ENCODE measurements around the gene GABPB1.
A peak's percentile ranks its signal among the peaks of the same experiment; 100 is the strongest.

GABPB1 gene

DNA sequence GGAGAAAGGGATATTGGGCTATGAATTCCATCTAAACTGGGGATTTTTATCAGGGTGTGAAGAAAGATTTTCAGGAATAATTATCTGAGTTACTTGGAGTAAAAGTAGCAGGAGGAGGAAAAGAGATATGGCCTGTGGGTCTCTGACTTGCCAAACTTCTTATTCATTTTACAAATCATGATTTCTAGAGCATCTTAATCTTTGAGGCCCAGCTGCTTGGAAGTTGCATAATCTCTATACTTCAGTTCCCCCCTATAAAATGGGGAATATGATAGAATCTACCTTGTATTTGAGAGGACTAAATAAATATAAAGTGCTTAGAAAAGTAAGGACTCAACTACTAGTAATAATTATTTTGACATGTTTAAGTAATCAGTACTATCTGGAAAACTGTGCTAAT lies 11.0 kb upstream of the GABPB1 start:
- H4K20me1 ChIP-seq = peaks cover 19% of the 10 kb centered on the region; the same call in 1 of the 2 replicates
- no peaks in the 10 kb centered on the region for H3K9me3 ChIP-seq
- H3K27me3 ChIP-seq = no peaks in the 10 kb centered on the region
- H3K27ac ChIP-seq = no peak overlapping the region
- TF ChIP-seq Cebpa-rat (IDR thresholded peaks at IDR 0.05) = no peak
- H3K36me3 ChIP-seq = peaks cover 50% of the 10 kb centered on the region
- no peak overlapping the region for H3K9ac ChIP-seq
- H3K4me1 ChIP-seq = no peaks in the 10 kb centered on the region
- no peak overlapping the region for H3K4me3 ChIP-seq
- H3K4me2 ChIP-seq = no peak overlapping the region

DNA sequence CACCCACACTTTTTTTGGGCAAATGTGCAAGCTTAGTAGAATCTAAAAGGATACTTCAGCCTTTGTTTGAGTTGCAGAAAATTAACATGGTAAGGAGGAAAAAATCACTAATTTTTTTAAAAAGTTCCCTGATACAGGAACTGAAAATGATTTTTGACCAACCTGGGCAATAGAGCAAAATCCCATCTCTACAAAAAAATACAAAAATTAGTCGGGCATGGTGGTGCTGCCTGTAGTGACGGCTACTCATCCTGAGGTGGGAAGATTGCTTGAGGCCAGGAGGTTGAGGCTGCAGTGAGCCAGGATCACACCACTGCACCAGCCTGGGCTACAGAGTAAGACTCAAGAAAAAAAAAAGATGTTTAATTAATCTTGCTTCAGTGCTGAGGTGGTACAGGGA lies 10.6 kb upstream of the GABPB1 start:
- Histone ChIP-seq H4K20me1 (peaks cover 19% of the 10 kb centered on the region; the same call in 1 of the 2 replicates), H3K27me3 (no peaks in the 10 kb centered on the region), H3K4me2 (no peak overlapping the region), H3K36me3 (peaks cover 51% of the 10 kb centered on the region), H3K27ac (no peak overlapping the region), H3K4me3 (no peak overlapping the region), H3K4me1 (no peaks in the 10 kb centered on the region), H3K9me3 (no peaks in the 10 kb centered on the region), H3K9ac (no peak overlapping the region)
- no peak for TF ChIP-seq Cebpa-rat (IDR thresholded peaks at IDR 0.05)

DNA sequence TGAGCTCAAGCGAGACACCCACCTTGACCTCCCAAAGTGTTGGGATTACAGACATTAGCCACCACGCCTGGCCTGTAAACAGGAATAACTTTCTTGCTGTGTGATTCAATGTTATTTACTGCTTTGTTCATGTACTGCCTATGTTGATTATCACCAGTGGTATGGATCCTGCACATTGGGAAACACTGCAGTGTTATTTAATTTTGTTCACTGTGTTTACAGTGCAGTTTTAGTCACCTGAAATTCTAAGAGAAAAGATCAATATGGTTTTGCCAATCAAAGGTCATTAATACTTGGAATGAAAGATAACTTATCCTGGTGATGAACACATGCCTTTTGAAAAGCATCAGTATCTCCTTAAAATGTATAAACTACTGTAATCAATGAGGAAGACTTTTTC lies 8.6 kb upstream of the GABPB1 start:
- Histone ChIP-seq H3K4me1 (peaks cover 3% of the 10 kb centered on the region; the same call in 1 of the 2 replicates), H3K9ac (no peak overlapping the region), H3K9me3 (no peaks in the 10 kb centered on the region), H3K4me3 (no peak overlapping the region), H3K36me3 (peaks cover 65% of the 10 kb centered on the region), H3K27me3 (no peaks in the 10 kb centered on the region), H4K20me1 (peaks cover 19% of the 10 kb centered on the region; the same call in 1 of the 2 replicates), H3K27ac (no peak overlapping the region), H3K4me2 (no peak overlapping the region)
- no peak for TF ChIP-seq Cebpa-rat (IDR thresholded peaks at IDR 0.05)

DNA sequence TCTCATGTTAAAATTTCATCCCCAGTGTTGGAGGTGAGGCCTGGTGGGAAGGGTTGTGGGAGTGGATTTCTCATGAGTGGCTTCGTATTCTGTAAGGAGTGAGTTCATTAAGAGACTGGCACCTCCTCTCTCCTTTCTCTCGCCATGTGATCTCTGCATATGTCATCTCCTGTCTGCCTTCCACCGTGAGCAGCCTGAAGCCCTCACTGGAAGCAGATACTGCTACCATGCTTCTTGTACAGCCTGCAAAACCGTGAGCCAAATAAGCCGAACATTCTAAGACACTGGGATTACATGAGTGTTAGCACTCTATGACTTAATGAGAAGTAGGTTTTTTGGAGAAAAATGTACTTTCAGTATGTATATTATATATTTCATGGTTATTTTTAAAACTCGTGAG lies 6.8 kb upstream of the GABPB1 start:
- Histone ChIP-seq H3K4me3 (no peak overlapping the region), H3K36me3 (peaks cover 69% of the 10 kb centered on the region), H3K4me1 (peaks cover 22% of the 10 kb centered on the region), H4K20me1 (peaks cover 19% of the 10 kb centered on the region; the same call in 1 of the 2 replicates), H3K9me3 (no peaks in the 10 kb centered on the region), H3K27ac (no peak overlapping the region), H3K4me2 (no peak overlapping the region), H3K27me3 (no peaks in the 10 kb centered on the region), H3K9ac (no peak overlapping the region)
- no peak for TF ChIP-seq Cebpa-rat (IDR thresholded peaks at IDR 0.05)

DNA sequence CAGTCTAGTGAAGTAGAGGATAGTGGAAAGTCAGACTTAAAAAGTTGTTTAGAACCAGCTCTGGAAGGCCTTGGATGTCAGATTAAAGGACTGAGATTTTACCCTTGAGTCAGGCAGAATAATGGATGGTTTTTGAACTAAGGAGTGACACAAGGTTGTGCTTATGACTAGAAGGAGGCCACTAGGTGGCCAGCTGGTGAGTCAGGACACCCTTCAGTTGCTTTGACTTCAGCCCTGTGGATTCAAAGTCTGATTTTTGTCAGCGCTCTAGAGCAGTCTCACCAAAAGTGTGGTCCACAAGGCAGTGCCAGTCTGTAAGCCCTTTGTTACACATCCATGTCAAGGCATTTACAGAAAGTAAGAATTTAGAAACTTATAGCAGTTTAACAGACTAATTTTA lies 3.8 kb upstream of the GABPB1 start:
- no peak for TF ChIP-seq Cebpa-rat (IDR thresholded peaks at IDR 0.05)
- Histone ChIP-seq H3K27ac (no peak overlapping the region), H3K4me1 (peaks cover 25% of the 10 kb centered on the region), H3K4me2 (0 out of 2 replicates have a peak overlapping the region, but pooled peaks have one; percentile 2), H3K36me3 (peaks cover 63% of the 10 kb centered on the region), H3K9ac (no peak overlapping the region), H4K20me1 (peaks cover 16% of the 10 kb centered on the region; the same call in 1 of the 2 replicates), H3K27me3 (no peaks in the 10 kb centered on the region), H3K9me3 (no peaks in the 10 kb centered on the region), H3K4me3 (no peak overlapping the region)

DNA sequence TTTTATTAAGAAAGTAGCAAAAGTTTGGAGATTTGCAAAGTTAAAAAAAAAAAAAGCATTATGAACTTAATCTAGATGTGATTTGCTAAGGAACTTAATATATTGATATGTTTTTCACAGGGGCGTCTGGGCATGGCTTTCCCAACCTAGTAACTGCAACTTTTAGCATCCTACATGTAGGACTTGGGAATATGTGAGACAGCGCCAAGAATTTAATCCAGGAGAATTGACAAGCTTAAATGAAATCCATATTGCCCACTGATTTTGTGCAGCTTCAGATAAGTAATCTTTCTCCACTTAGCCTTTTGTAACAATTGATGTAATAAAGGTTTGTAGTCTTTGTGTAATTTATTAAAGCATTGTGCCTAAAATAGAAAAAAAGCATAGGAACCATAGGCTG lies 982 bp upstream of the GABPB1 start:
- peaks cover 36% of the 10 kb centered on the region for H3K36me3 ChIP-seq

DNA sequence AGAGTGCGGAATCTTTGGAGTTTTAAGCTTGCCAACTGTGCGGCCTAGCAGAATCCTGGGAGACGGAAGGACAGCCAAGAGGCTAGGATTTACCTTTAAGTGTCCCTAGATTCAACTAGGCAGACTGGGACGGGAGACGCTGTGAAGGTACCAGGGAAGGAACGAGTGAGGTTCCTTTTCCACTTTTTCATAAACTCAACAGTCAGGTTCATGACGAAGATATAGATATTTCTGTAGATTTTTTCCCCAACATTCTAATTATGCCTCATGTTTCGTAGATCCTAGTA lies 564 bp upstream of the GABPB1 start:
- peaks cover 43% of the 10 kb centered on the region for H3K4me1 ChIP-seq
- TF ChIP-seq Cebpa-rat (IDR thresholded peaks at IDR 0.05) = no peak
- H3K27me3 ChIP-seq = no peaks in the 10 kb centered on the region
- peaks cover 28% of the 10 kb centered on the region for H4K20me1 ChIP-seq
- peak overlapping the region; percentile 88 for H3K4me2 ChIP-seq
- peak overlapping the region; percentile 98 for H3K9ac ChIP-seq
- H3K27ac ChIP-seq = peak overlapping the region; percentile 100
- H3K4me3 ChIP-seq = peak overlapping the region; percentile 77
- H3K36me3 ChIP-seq = peaks cover 32% of the 10 kb centered on the region
- H3K9me3 ChIP-seq = no peaks in the 10 kb centered on the region

More for the DNA sequence above, 982 bp upstream of the GABPB1 start:
- H3K9me3 ChIP-seq = no peaks in the 10 kb centered on the region
- no peak for TF ChIP-seq Cebpa-rat (IDR thresholded peaks at IDR 0.05)
- H3K9ac ChIP-seq = peak overlapping the region; percentile 98
- H3K27ac ChIP-seq = peak overlapping the region; percentile 100
- H3K4me1 ChIP-seq = peaks cover 39% of the 10 kb centered on the region
- H3K4me3 ChIP-seq = peak overlapping the region; percentile 77
- H4K20me1 ChIP-seq = peaks cover 24% of the 10 kb centered on the region
- H3K27me3 ChIP-seq = no peaks in the 10 kb centered on the region
- peak overlapping the region; percentile 88 for H3K4me2 ChIP-seq

DNA sequence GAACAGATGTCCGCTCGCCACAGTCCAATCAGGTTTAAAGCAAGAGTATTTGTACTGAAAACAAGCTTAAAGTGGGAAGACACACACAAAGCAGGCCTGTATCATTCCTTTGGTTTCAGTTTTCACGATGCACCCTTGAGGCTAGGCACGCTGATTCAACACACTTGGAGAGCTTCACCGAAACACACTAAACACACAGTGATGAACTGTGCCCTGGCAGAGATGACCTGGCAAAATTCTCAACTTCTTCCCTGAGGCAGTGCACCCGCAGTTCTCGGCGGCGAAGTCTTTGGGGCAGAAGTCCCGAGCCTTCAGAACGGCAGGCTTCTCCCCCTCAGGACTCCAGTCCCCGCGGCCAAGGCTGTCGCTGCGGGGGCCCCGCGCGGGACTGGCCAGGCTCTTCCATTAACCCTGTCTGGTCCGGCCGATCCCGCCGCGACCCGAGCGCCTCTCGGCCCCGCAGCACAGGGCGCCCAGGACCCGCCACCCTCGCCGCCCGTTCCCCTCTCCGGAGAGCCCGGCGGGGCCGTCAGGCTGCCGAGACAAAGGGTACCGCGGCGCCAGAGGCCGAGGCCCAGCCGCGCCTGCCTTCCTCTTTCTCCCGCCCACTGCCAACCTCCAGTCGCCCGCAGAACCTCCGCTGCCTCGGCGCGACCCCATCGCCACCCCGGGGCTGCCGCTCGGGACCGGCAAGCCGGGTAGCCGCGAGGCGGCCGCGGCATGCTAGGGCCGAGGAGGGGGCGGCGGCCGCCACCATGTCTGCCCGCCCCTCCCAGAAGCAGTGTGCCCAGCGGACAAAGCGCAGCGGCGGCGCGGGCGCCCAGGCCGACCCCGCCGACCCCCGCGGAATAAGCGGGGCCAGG lies 792 bp downstream of the GABPB1 start:
- no peak for TF ChIP-seq Cebpa-rat (IDR thresholded peaks at IDR 0.05)
- Histone ChIP-seq H3K27ac (peak overlapping the region; percentile 100), H3K36me3 (peaks cover 18% of the 10 kb centered on the region), H3K9ac (peak overlapping the region; percentile 98), H3K4me2 (peak overlapping the region; percentile 88), H3K9me3 (no peaks in the 10 kb centered on the region), H4K20me1 (peaks cover 42% of the 10 kb centered on the region), H3K4me1 (peaks cover 57% of the 10 kb centered on the region), H3K27me3 (no peaks in the 10 kb centered on the region), H3K4me3 (peak overlapping the region; percentile 77)

DNA sequence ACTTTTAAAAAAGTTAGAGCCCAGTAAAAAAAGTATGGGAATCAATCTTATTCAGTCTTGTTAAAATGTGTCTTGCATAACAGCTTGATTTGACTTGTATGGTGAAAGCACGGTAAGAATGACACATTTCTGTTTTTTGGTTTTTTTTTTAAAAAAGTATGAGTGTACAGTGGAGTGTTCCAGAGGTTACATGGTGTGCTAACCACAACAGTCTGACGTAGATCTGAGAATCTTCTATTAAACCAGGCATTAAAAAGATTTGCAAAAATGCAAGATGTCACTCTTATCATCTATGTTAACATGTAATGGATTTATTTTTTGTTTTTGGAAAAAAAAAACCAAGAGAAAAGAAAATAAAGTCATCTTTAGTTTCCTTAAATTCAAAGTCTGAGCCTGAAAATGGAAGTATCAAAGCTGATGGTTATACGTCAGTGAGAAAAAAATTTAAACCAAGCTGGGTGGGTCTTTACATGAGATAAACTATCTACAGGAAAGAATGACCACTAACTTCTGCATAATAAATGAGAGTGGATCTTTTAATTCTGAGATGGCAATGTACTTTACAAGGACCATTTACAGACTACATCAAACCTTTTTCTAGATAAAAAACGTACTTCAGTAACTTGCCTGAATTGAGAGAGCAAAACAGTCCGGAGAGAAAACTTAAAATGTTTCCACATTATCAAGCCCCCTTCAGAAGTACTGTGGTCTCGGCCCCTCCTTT lies 1.6 kb downstream of the GABPB1 start:
- Histone ChIP-seq H3K4me3 (peak overlapping the region; percentile 77), H3K9me3 (no peaks in the 10 kb centered on the region), H3K9ac (peak overlapping the region; percentile 98), H3K4me1 (peaks cover 56% of the 10 kb centered on the region), H3K4me2 (peak overlapping the region; percentile 88), H3K36me3 (peaks cover 12% of the 10 kb centered on the region), H3K27ac (peak overlapping the region; percentile 100), H3K27me3 (no peaks in the 10 kb centered on the region), H4K20me1 (peaks cover 50% of the 10 kb centered on the region)
- no peak for TF ChIP-seq Cebpa-rat (IDR thresholded peaks at IDR 0.05)

DNA sequence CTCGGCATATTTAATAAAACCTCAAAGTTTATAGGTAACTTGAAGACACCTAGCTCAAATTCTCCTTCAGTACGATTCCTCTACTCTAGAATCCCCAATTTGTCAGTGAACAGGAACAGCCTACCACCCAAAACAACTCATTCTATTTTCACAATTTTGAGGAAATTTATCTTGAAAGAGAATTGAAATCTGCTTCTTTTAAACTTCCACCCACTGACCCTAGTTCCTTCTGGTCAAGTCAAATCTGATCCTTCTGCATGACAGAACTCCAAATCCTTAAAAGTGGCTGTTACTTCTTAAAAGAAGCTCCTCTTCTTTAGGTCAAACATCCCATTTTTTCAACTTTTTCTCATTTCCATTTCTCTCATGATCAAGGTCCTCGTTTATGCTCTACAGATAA lies 4.4 kb downstream of the GABPB1 start:
- H3K36me3 ChIP-seq = peaks cover 21% of the 10 kb centered on the region
- H3K27me3 ChIP-seq = no peaks in the 10 kb centered on the region
- H3K9ac ChIP-seq = peak overlapping the region; percentile 30; the same call in 1 of the 2 replicates
- peaks cover 78% of the 10 kb centered on the region for H4K20me1 ChIP-seq
- no peak for TF ChIP-seq Cebpa-rat (IDR thresholded peaks at IDR 0.05)
- no peaks in the 10 kb centered on the region for H3K9me3 ChIP-seq
- peak overlapping the region; percentile 34; the same call in 1 of the 2 replicates for H3K4me3 ChIP-seq
- peaks cover 35% of the 10 kb centered on the region for H3K4me1 ChIP-seq
- peak overlapping the region; percentile 88 for H3K4me2 ChIP-seq
- H3K27ac ChIP-seq = no peak overlapping the region

Measured in BLaER1 (cell line).